Liver (tissue), 9 donors: Measurements from ENCODE around the gene PIGV. TPM values are rescaled to one million over a fixed set of nuclear protein-coding genes. Genes with fewer than 3 reads are reported as not detected.

Experiments used
- DNase-seq: peaks from one replicate; pipeline ENCODE4 v3.0.0-alpha.2; 2017; ENCODE audit warnings: low spot score
- H3K27ac ChIP-seq, 2 donors: one replicate each; pipeline ENCODE4 v1.7.0; 2013; ENCODE audit warnings: inconsistent platforms in 2 of 2, low read length in 2 of 2, control low read depth in 1 of 2, low read depth in 1 of 2, mild to moderate bottlenecking in 1 of 2
- H3K27me3 ChIP-seq, 4 donors: one replicate each; pipeline versions ENCODE4 v1.6.1 to v1.7.0; 2013; ENCODE audit warnings: low read length in 3 of 4, inconsistent platforms in 1 of 4, mild to moderate bottlenecking in 1 of 4, moderate library complexity in 1 of 4; ENCODE audit not compliant: control insufficient read depth in 4 of 4, insufficient read depth in 4 of 4
- H3K36me3 ChIP-seq, 4 donors: one replicate each; pipeline versions ENCODE4 v1.6.1 to v1.7.0; 2013; ENCODE audit warnings: low read length in 3 of 4, mild to moderate bottlenecking in 3 of 4, low read depth in 1 of 4, moderate library complexity in 1 of 4; ENCODE audit not compliant: control insufficient read depth in 4 of 4, insufficient read depth in 3 of 4
- H3K4me1 ChIP-seq, 4 donors: one replicate each; pipeline versions ENCODE4 v1.6.1 to v1.7.0; 2013; ENCODE audit warnings: low read length in 3 of 4, mild to moderate bottlenecking in 3 of 4, moderate library complexity in 1 of 4; ENCODE audit not compliant: control insufficient read depth in 4 of 4, insufficient read depth in 4 of 4
- H3K4me3 ChIP-seq, 3 donors: one replicate each; pipeline versions ENCODE4 v1.6.1 to v1.7.0; 2013; ENCODE audit warnings: low read length in 3 of 3, control low read depth in 1 of 3, low read depth in 1 of 3, mild to moderate bottlenecking in 1 of 3
- H3K9ac ChIP-seq, 2 donors: one replicate each; pipeline ENCODE4 v1.7.0; 2013; ENCODE audit warnings: low read length in 2 of 2, mild to moderate bottlenecking in 2 of 2, moderate library complexity in 2 of 2, control low read depth in 1 of 2, low read depth in 1 of 2
- H3K9me3 ChIP-seq, 4 donors: one replicate each; pipeline versions ENCODE4 v1.6.1 to v1.7.0; 2013; ENCODE audit warnings: low read length in 3 of 4; ENCODE audit not compliant: control insufficient read depth in 4 of 4
- ATF3 ChIP-seq: IDR thresholded peaks from 2 replicates; pipeline ENCODE4 v1.6.1; 2016; ENCODE audit warnings: antibody characterized with exemption
- HNF4A ChIP-seq, 2 donors: conservative IDR thresholded peaks; 2 replicates each; pipeline ENCODE4 v1.6.1; 2016; ENCODE audit warnings: antibody characterized with exemption in 2 of 2, mild to moderate bottlenecking in 2 of 2
- HNF4G ChIP-seq: IDR thresholded peaks from 2 replicates; pipeline ENCODE4 v1.6.1; 2016; ENCODE audit warnings: antibody characterized with exemption
- JUND ChIP-seq, 2 donors: IDR thresholded peaks; 2 replicates each; pipeline ENCODE4 v1.6.1; 2016; ENCODE audit warnings: antibody characterized with exemption in 2 of 2
- NR2F2 ChIP-seq: IDR thresholded peaks from 2 replicates; pipeline ENCODE4 v1.6.1; 2016; ENCODE audit warnings: antibody characterized with exemption
- RAD21 ChIP-seq, 2 donors: IDR thresholded peaks; 2 replicates each; pipeline ENCODE4 v1.6.1; 2016; ENCODE audit warnings: antibody characterized with exemption in 2 of 2, mild to moderate bottlenecking in 2 of 2
- REST ChIP-seq: IDR thresholded peaks from 2 replicates; pipeline ENCODE4 v1.6.1; 2016; ENCODE audit warnings: antibody characterized with exemption, mild to moderate bottlenecking
- SP1 ChIP-seq: IDR thresholded peaks from 2 replicates; pipeline ENCODE4 v1.6.1; 2018; ENCODE audit warnings: antibody characterized with exemption, mild to moderate bottlenecking
- YY1 ChIP-seq: IDR thresholded peaks from 2 replicates; pipeline ENCODE4 v1.6.1; 2016; ENCODE audit warnings: antibody characterized with exemption, mild to moderate bottlenecking
- ZBTB33 ChIP-seq: IDR thresholded peaks from 2 replicates; pipeline ENCODE4 v1.6.1; 2016; ENCODE audit warnings: antibody characterized with exemption
- WGBS: extraction: QIAGEN DNeasy Blood & Tissue Kit; methylation state at CpG from one replicate; pipeline ENCODE4 v1.1.7; 2013; 5-methylcytosine and 5-hydroxymethylcytosine counted together
- polyA plus RNA-seq, 2 donors: library from polyadenylated mRNA; stranded (reverse) in 1 of 2; unstranded in 1 of 2; fragments of 200-250 nt in 1 of 2; fragments of >200 nt in 1 of 2; fragmentation: Nextera tagmentation in 1 of 2; extraction: Ambion mirVana in 1 of 2; gene quantifications; one replicate each; pipeline versions ENCODE4 v1.2.1 to v1.2.3, GENCODE V29; 2013 to 2015
- total RNA-seq, 2 donors: library from RNA; depleted of rRNA; stranded (reverse); fragments of >200 nt; gene quantifications; one replicate each; pipeline ENCODE4 v1.2.3, GENCODE V29; 2014
- TF ChIP-seq, protein P1 (sequence below): fragments of 150-350 bp; IDR thresholded peaks from 2 replicates; pipeline ENCODE4 v1.5.1; 2017; ENCODE audit warnings: improper control_type of control experiment, low read depth, low read length; ENCODE audit not compliant: missing input control
- TF ChIP-seq, protein P2 (sequence below): IDR thresholded peaks from 2 replicates; pipeline ENCODE4 v1.6.1; 2016; ENCODE audit warnings: antibody characterized with exemption
- donor health status: healthy.
- donor health status: healthy.
- donor health status: healthy.
- donor health status: healthy.
- donor health status: healthy.

The PIGV gene
- total and polyA plus RNA-seq, 4 donors, result 13.9 to 24.3 (median 14.8) TPM

GRCh38 chr1:26748351-26748750 is 39.4 kb upstream of the PIGV start:
- TF ChIP-seq SP1 (no peak), NR2F2 (no peak), RAD21 (IDR thresholded peaks at IDR 0.05) (no peak), YY1 (no peak), ZBTB33 (no peak), HNF4G (no peak), REST (no peak), HNF4A (conservative IDR thresholded peaks at IDR 0.05) (no peak), JUND (IDR thresholded peaks at IDR 0.05) (no peak), ATF3 (no peak)
- TF ChIP-seq, protein P1, sequence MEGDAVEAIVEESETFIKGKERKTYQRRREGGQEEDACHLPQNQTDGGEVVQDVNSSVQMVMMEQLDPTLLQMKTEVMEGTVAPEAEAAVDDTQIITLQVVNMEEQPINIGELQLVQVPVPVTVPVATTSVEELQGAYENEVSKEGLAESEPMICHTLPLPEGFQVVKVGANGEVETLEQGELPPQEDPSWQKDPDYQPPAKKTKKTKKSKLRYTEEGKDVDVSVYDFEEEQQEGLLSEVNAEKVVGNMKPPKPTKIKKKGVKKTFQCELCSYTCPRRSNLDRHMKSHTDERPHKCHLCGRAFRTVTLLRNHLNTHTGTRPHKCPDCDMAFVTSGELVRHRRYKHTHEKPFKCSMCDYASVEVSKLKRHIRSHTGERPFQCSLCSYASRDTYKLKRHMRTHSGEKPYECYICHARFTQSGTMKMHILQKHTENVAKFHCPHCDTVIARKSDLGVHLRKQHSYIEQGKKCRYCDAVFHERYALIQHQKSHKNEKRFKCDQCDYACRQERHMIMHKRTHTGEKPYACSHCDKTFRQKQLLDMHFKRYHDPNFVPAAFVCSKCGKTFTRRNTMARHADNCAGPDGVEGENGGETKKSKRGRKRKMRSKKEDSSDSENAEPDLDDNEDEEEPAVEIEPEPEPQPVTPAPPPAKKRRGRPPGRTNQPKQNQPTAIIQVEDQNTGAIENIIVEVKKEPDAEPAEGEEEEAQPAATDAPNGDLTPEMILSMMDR, result no peak
- Histone ChIP-seq H3K4me1 (peaks cover 5 to 12% (median 8%) of the 10 kb centered on the region in 4 donors), H3K27ac (peak overlapping the region in 1 of 2 donors; percentile 26), H3K27me3 (no peaks in the 10 kb centered on the region), H3K9me3 (no peaks in the 10 kb centered on the region), H3K36me3 (peaks cover 0 to 24% (median 15%) of the 10 kb centered on the region in 4 donors), H3K4me3 (no peak overlapping the region), H3K9ac (no peak overlapping the region)
- WGBS, result 87% methylated on average over 1 of the region's 1 CpG
- DNase-seq, result no peak

DNA sequence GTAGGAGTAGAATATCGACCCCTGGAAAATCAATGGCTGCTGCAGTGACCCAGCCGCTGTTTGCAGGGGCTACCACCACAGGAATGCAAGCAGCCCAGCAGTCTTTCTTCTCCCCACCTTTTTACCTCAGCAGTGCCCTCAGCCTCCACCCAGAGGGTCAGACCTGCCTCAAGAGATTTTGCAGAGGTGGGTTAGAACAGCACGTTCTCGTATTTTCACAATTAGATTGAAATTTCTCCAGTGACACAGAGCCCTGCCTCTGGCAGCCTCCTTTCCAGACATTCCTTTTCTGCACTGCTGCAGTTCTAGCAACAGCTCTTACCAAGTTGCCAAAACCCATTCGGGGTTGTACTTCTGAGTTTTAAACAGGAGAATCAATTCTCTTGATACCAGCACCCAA is 38.3 kb upstream of the PIGV start:
- no peak for DNase-seq
- Histone ChIP-seq H3K9ac (no peak overlapping the region), H3K27me3 (no peaks in the 10 kb centered on the region), H3K9me3 (no peaks in the 10 kb centered on the region), H3K36me3 (peaks cover 0 to 28% (median 12%) of the 10 kb centered on the region in 4 donors), H3K4me3 (no peak overlapping the region), H3K27ac (no peak overlapping the region), H3K4me1 (peaks cover 8 to 18% (median 15%) of the 10 kb centered on the region in 4 donors)
- WGBS, result 57% methylated on average over 5 of the region's 5 CpGs
- TF ChIP-seq, protein P2, sequence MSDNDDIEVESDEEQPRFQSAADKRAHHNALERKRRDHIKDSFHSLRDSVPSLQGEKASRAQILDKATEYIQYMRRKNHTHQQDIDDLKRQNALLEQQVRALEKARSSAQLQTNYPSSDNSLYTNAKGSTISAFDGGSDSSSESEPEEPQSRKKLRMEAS, result no peak
